ENCODE measurements around the gene GDF2. TPM values are rescaled to one million over a fixed set of nuclear protein-coding genes. Genes with fewer than 3 reads are reported as not detected.

Gene GDF2
- total RNA-seq, 1 donor from 2014 or later = not detected

GRCh38 chr10:47370878-47371277 lies 48.6 kb downstream of the GDF2 start:
- Histone ChIP-seq H3K4me3 (no peak overlapping the region), H3K27me3 (ENCODE audit: low read depth) (no peaks in the 10 kb centered on the region), H3K9me3 (no peaks in the 10 kb centered on the region), H3K4me1 (peaks cover 5% of the 10 kb centered on the region), H3K27ac (no peak overlapping the region), H3K36me3 (no peaks in the 10 kb centered on the region)
- intact Hi-C loops (cut with DNase I) = no loop called here
- ATAC-seq = no peak
- no peak for TF ChIP-seq CTCF (IDR thresholded peaks at IDR 0.05)
- DNase-seq = no peak

- no peak for ATAC-seq
- Histone ChIP-seq H3K27me3 (ENCODE audit: low read depth) (no peaks in the 10 kb centered on the region), H3K27ac (no peak overlapping the region), H3K9me3 (no peaks in the 10 kb centered on the region), H3K36me3 (no peaks in the 10 kb centered on the region), H3K4me1 (peaks cover 5% of the 10 kb centered on the region), H3K4me3 (no peak overlapping the region)
- intact Hi-C loops (cut with DNase I) = no loop called here
- TF ChIP-seq CTCF (IDR thresholded peaks at IDR 0.05) = no peak
- no peak for DNase-seq
Measured at GRCh38 chr10:47371629-47372485, 49.6 kb downstream of the GDF2 start.

- no peaks in the 10 kb centered on the region for H3K36me3 ChIP-seq
- intact Hi-C loops (cut with DNase I) = no loop called here
- DNase-seq = no peak
- no peaks in the 10 kb centered on the region for H3K9me3 ChIP-seq
- H3K27ac ChIP-seq = no peak overlapping the region
- peaks cover 5% of the 10 kb centered on the region for H3K4me1 ChIP-seq
- ATAC-seq = no peak
- no peak overlapping the region for H3K4me3 ChIP-seq
- TF ChIP-seq CTCF (IDR thresholded peaks at IDR 0.05) = no peak
- no peaks in the 10 kb centered on the region for H3K27me3 ChIP-seq (ENCODE audit: low read depth)
Measured at GRCh38 chr10:47372726-47373125, 50.5 kb downstream of the GDF2 start.

GRCh38 chr10:47374611-47375536 lies 52.6 kb downstream of the GDF2 start:
- no peaks in the 10 kb centered on the region for H3K9me3 ChIP-seq
- H3K4me3 ChIP-seq = no peak overlapping the region
- H3K27me3 ChIP-seq (ENCODE audit: low read depth) = no peaks in the 10 kb centered on the region
- ATAC-seq = no peak
- H3K4me1 ChIP-seq = peaks cover 5% of the 10 kb centered on the region
- no peak for DNase-seq
- no peak for TF ChIP-seq CTCF (IDR thresholded peaks at IDR 0.05)
- H3K36me3 ChIP-seq = no peaks in the 10 kb centered on the region
- no peak overlapping the region for H3K27ac ChIP-seq
- intact Hi-C loops (cut with DNase I) = no loop called here

- peaks cover 5% of the 10 kb centered on the region for H3K4me1 ChIP-seq
Measured at GRCh38 chr10:47376522-47377220, 54.4 kb downstream of the GDF2 start.

More at GRCh38 chr10:47376522-47377220, 54.4 kb downstream of the GDF2 start:
- DNase-seq (no peak), ATAC-seq (no peak)
- no peaks in the 10 kb centered on the region for H3K9me3 ChIP-seq
- no peaks in the 10 kb centered on the region for H3K36me3 ChIP-seq
- H3K27me3 ChIP-seq (ENCODE audit: low read depth) = peaks cover 3% of the 10 kb centered on the region
- H3K4me3 ChIP-seq = no peak overlapping the region
- intact Hi-C loops (cut with DNase I) = no loop called here
- no peak overlapping the region for H3K27ac ChIP-seq
- no peak for TF ChIP-seq CTCF (IDR thresholded peaks at IDR 0.05)
